GM18508 (cell line): ENCODE data around the gene PKNOX2.

ENCODE experiments used
- ATAC-seq: cut with Tn5 transposase; IDR thresholded peaks from one replicate; pipeline ENCODE4 v1.9.1; 2021; ENCODE audit warnings: moderate number of reproducible peaks; ENCODE audit not compliant: insufficient read depth, unreplicated experiment

PKNOX2 gene

DNA sequence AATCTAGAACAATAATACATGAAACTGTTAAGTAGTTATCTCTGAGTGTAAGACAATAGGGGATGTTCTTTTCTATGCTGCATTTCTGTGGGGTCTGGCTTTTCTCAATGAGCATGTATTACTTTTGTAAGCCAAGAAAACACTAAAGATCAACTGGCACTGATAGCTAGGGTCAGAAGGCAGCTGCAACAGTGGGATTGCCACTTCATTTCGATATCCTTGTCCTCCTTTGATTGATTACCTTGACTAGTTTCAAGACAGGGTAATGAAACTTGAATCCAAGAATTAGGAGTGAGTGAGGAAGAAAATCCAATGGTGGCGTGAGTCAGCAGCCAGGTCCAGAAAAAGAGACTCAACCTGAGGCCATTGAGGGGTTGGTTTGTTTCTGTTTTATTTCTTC lies 285.0 kb downstream of the PKNOX2 start:
- no peak for ATAC-seq

DNA sequence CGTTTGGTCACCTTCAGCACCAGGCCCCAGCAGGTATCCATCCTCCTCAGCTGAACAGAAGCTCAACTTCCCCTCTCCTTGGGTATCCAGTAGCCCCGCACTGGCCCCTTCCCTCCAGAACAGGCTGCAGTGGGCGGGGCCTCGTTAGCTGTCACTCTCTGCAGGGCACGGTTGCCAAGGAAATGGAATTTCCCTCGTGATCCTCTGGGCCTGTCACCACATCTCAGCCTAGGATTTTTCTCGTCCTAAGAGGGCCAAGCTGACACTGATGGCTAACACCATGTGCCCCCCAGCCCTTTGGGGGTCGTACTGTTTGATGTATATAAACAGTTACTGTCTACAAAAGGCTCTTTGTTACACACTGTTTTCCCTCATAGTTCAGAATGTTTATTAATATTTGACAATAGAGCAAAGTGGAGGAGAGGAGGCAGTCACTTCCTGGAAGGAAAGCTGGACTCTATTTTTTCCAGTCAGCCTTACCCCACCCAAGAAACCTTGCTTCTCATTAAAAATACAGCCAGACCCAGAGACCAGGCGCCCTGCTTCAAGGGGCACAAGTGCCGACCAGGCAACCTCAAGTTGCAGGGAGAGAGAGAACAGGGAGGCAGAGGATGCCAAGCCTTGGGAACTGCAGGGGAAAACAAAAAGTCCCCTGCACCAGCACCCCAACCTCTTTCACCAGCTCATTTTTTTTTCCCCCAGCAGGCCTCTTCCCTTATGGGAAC lies 287.0 kb downstream of the PKNOX2 start:
- ATAC-seq, result no peak

DNA sequence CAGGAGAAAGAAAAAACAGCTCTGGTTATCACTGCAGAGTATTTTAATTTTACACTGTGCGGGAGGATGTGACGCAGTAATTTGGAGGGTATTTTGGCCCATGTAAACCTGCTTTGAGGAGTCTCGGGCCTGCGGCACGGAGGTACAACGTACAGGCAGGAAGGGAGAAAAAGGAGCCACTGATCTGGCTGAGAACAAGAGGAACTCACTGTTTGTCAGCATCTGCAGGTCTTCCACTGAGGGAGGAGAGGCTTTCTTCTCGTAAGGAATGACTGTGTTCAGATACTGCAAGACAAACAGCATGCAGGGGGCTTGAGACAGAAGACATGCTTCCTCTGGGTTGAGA lies 287.5 kb downstream of the PKNOX2 start:
- ATAC-seq, result no peak

DNA sequence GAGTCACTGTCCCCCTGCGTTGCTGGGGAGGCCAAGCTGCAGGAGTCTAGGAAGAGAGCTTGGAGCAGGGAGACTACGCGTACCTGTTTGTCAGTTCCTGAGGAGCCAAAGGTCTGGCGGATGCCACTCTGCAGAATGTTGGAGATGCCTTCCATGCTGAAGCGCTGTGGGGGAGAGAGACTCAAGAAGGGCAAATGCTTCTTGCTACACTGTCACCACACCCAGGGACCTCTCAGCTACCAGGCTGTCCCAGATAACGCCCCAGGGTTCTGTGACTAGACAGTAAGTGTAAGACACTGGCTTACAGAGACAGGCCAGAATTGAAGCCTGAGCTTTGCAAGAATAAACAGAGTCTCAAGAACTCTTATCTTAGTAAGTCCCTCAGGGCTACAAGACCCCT lies 289.5 kb downstream of the PKNOX2 start:
- ATAC-seq, result no peak

DNA sequence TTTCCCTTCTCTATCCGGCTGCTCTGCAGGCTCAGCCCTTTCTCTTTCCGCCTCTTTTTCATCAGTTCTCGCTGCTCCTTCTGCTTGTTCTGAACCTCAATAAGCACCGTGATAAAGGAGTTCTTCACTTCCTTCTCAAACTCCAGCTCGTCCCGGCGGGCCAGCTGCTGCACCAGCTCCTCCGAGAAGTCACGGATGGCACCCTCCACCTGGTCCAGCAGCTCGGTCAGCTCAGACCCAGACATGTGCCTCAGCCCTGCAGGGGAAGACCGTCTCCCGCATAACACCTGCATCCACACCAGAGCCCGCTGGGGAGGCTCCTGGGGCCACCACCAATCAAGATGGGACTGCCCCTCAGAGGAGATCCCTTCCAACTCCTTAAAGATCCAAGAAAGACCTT lies 291.3 kb downstream of the PKNOX2 start:
- no peak for ATAC-seq

DNA sequence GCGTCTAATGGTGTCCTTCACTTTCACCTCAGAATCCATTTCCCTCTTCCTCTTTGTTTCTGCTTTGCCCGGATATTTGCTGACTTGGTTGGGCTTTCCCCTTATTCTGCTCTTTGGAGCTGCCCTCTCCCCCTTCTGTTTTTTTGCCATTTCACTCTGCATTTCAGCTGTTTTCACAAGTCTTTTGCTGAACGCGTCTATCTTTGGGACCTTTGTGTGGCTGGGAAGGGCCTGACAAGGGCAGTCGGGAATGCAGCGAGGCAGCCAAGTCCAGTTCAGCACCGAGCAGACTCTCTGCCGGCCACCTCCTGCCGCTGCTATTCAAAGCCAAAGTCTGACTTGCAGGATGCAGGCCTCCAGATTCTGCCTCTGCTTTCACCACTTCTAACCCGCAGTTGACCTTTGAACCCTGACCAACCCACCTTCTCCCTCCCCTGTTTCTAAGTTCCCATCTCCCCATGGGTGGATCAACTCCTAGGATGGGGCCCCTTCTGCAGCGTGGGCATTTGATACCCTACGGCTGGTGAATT lies 293.3 kb downstream of the PKNOX2 start:
- ATAC-seq, result no peak

DNA sequence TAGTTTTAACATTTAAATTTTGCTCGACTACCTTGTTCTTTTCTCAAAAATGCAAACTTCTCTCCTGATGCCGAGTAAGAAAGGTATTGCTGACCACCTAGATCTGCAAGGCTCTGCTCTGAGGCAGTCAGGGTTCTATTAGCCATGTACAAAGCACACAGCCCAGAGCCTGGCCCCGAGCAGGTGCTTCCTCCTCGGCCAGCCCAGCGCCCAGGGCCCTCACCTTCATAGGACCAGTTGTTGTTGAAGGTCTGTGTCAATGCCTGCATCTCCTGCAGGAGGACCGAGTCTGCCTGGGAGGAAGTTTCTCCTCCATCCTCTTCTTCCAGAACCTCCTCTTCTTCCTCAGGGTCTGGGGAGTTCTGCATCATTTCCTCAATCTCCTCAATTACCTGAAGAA lies 295.7 kb downstream of the PKNOX2 start:
- no peak for ATAC-seq

DNA sequence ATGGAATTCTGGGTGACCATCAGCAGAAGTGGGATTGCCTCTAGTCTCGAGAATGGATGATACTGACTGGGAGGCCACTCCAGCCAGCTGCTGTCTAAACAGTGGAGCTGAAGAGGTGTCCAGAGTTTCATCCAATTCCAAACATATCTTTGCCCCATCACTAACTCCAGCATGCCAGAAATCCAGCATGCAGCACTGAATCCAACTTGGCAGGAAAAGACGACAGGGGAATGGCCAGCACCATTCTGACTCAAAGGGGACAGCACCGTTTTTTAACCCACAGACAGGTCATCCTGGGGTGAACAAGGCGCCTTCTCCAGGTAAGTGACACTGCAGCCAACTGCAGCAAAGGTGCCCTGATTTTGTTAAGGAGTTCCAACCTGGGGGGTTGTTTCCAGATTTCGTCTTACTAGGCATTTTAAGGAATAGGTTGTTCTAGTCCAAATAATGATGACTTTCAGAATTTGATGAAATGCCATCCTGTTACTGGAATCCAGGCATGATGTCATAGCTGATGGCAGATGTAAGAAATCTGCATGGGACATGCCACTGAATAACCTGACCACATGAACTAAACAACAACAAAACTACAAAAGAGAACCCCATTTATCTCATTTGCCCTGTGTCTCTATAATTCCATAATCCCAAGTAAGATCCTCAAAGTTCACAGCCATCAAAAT lies 299.2 kb downstream of the PKNOX2 start:
- ATAC-seq, result no peak

DNA sequence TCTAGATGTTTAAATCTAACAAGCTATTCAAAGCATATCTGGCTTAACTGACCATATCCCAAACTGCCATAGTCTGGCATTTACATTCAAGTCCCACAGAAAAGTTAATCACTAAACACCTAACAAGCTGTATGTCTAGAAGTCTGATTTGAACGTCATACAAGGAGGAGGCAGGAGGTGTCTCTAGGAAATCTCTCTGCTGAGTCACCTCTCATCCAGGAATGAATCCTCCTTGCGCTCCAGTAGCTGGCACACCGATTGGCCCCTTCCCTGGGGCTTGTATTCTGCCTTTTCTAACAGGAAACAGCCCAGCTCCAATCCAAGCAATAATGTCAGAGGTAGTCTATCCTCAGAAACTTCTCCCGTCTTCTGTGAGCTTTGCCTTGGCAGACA lies 299.7 kb downstream of the PKNOX2 start:
- no peak for ATAC-seq

DNA sequence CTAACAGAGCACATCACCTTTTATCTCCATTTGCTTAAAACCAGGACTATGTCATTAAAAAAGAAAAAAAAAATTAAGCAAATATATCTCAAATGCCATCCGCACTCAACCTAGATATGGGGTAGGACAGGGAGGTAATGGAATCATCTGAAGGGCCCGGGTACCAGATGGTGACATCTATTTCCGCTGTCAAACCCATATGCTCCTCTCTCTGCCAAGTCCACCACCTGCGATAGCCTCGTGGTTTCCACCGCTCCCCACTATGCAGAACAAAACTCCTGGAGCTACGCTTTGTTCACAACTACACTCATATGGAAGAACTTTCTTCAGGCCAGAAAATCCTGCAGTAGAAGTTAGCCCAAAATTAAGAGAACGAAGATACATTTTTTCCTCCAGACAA lies 300.1 kb downstream of the PKNOX2 start:
- ATAC-seq, result no peak

DNA sequence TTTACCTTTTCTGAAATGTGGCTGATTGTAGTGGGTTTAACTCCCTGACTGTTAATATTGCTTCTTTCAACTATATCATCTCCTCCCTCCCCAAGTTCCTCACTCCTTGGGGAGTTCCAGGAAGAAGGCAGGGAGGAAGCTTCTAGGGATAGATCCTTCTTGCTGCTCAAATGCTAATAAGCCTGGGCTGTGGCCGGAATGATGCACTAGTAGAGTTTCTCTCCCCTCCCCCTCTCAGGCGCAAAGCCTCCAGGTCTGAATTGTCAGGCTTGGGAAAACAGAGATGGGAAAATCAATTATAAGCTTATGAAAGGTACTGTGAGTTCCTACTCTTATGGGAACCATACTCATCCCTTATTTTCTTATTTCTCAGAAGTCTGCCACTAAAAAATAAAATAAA lies 300.7 kb downstream of the PKNOX2 start:
- no peak for ATAC-seq

DNA sequence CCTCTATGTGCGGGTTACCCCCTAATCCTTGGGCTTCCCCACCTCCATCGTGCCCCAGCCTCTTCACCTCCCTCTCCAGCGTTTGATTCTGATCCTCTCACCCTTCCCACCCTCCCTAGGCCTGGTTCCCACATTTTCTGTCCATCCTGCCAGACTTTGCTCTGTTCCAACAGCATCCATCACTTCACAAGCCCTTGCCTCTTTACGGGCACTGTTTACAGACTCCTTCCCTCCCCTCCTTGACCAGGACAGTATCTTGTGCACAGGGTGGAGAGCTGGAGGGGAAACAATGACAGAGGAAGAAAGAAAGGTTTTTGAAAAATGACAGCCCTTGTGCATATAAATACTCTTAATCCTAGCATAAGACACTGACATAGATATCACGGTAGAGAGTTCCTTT lies 301.1 kb downstream of the PKNOX2 start:
- no peak for ATAC-seq

DNA sequence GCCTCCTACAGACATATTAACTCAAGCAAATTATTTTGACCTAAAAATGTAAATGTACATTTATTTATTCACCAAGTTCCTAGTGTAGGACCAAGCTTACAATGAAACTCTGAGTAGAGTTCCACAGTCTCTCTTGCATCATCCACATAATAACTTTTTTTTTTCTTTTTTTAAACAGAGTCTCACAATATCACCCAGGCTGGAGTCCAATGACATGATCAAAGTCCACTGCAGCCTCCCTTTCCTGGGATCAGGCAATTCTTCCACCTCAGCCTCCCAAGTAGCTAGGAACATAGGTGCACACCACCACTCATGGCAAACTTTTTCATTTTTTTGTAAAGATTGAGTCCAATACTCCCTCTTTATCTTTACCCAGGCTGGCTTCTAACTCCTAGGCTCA lies 303.5 kb downstream of the PKNOX2 start:
- ATAC-seq, result no peak

DNA sequence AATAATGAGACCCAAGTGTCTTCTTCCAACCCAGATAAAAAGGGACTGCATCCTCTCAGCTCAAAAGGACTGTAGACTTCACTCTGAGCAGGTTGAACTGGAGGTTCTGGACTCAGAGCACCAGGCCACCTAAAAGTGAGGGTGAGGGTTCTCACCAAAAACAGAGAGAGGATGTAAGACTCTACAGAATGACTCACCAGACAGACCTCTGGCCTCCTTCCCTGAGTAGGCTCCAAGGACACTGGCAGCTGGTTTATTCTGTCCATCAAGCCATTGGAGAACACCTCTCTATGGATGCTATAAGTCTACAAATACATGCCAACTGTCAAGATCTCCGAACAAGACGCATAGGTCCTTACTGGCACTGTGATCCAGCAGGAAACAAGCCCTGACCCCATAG lies 304.3 kb downstream of the PKNOX2 start:
- ATAC-seq, result no peak

DNA sequence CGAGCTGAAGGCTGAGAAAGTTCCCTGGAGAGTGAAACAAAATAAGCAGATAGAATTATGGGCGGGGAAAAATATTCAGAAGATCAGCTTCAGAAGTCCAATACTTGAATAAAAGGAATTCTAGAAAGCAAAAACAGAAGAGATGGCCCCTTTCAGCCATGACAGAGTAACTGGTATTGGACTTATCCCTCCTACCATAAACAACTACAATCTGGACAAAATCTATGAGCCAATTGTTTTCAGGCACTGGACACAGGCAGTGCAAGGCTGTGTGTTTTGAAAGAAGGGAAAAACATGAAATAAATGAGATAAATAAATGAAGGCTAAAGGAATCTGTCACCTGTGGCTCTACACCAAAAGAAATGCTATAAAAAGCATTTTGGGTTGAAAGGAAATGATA lies 305.8 kb downstream of the PKNOX2 start:
- ATAC-seq, result no peak

DNA sequence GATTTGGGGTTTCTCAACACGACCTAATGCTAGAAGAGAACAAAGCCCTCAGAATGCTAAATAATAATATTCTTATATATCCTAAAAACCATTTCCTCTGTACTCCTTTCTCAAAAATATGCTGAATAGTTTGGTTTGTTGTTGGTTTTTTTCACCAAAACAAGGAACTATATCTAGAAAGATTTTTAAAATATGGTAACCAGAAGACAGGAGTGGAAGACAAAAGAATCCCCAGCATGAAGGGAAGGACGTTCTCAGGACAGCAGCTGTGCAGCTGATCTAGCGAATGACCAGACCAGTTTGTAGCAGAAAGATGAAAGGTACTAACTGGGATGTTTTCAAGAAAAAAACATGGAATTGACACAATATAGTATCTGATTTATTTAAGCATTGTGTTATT lies 312.2 kb downstream of the PKNOX2 start:
- ATAC-seq, result no peak

DNA sequence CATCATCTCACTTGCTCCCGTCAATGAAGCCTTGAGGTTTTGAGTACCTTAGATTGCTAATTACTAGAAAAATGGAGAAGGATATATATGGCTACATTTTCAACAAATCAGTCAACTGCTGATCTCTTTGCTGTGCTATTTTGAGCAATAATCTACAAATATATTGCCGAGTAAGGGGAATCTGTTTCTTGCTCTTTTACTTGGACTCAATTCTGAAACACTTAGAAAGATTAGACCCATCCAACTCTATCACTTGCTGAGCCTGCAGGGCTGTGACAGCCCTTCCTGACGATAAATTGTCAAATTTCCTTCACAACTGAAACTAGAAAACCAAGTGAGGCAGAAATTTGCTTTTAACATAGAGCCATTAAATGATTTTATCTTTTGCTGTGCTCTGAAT lies 314.6 kb downstream of the PKNOX2 start:
- no peak for ATAC-seq

DNA sequence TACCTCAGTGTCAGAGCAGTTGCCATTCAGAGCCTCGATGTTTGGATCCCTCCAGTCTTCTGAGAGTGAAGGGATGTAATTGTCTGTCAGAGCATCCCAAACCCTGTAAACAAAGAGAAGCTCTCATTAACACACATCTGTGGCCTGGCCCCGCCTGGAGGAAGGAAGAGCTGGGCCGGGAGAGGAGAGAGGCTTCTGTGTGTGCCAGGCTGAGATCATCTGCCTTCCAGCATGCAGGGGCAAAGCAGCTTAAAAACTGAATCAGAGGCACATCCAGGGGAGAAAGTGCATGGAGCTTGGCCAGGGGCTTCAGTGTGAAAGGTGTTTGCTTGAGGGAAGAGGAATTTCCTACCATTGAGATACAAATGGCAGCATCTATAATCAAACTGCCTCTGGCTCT lies 317.0 kb downstream of the PKNOX2 start:
- ATAC-seq, result no peak
